Parathyroid adenoma (tissue), 2 donors: ENCODE data around the gene DCAF15.
A peak's percentile ranks its signal among the peaks of the same experiment; 100 is the strongest.

Experiments used
- H2AFZ ChIP-seq: fragments of 300-600 bp; sonication (generic); one replicate; pipeline ENCODE4 v1.7.0; 2017; ENCODE audit warnings: antibody characterized with exemption, mild to moderate bottlenecking
- H3K27ac ChIP-seq: fragments of 300-600 bp; sonication (generic); one replicate; pipeline ENCODE4 v1.7.0; 2017
- H3K27me3 ChIP-seq: fragments of 300-600 bp; sonication (generic); one replicate; pipeline ENCODE4 v1.7.0; 2017; ENCODE audit warnings: low read length; ENCODE audit not compliant: control insufficient read depth, insufficient read depth
- H3K36me3 ChIP-seq: fragments of 300-600 bp; sonication (generic); one replicate; pipeline ENCODE4 v1.7.0; 2017; ENCODE audit warnings: low read length; ENCODE audit not compliant: control insufficient read depth, insufficient read depth
- H3K4me1 ChIP-seq: fragments of 300-600 bp; sonication (generic); one replicate; pipeline ENCODE4 v1.7.0; 2017; ENCODE audit warnings: control low read depth
- H3K4me2 ChIP-seq: fragments of 300-600 bp; sonication (generic); one replicate; pipeline ENCODE4 v1.7.0; 2017; ENCODE audit warnings: low read length
- H3K4me3 ChIP-seq: fragments of 300-600 bp; sonication (generic); one replicate; pipeline ENCODE4 v1.7.0; 2017; ENCODE audit warnings: low read depth, low read length
- H3K79me2 ChIP-seq: fragments of 300-600 bp; sonication (generic); one replicate; pipeline ENCODE4 v1.7.0; 2017; ENCODE audit warnings: control low read depth
- H3K9ac ChIP-seq: fragments of 300-600 bp; sonication (generic); one replicate; pipeline ENCODE4 v1.7.0; 2017; ENCODE audit warnings: mild to moderate bottlenecking
- H3K9me3 ChIP-seq: fragments of 300-600 bp; sonication (generic); one replicate; pipeline ENCODE4 v1.7.0; 2017; ENCODE audit warnings: low read length; ENCODE audit not compliant: control insufficient read depth
- TF ChIP-seq, protein P1 (sequence below): fragments of 300-600 bp; sonication (generic); IDR thresholded peaks from one replicate; pipeline ENCODE4 v1.7.0; 2017; ENCODE audit warnings: antibody characterized with exemption, mild to moderate bottlenecking
- donor health status: primary hyperparathyroidism.

Gene DCAF15

GRCh38 chr19:13986348-13986904 is 34.1 kb downstream of the DCAF15 start:
- peak overlapping the region; percentile 79 for H3K4me2 ChIP-seq
- TF ChIP-seq, protein P1, sequence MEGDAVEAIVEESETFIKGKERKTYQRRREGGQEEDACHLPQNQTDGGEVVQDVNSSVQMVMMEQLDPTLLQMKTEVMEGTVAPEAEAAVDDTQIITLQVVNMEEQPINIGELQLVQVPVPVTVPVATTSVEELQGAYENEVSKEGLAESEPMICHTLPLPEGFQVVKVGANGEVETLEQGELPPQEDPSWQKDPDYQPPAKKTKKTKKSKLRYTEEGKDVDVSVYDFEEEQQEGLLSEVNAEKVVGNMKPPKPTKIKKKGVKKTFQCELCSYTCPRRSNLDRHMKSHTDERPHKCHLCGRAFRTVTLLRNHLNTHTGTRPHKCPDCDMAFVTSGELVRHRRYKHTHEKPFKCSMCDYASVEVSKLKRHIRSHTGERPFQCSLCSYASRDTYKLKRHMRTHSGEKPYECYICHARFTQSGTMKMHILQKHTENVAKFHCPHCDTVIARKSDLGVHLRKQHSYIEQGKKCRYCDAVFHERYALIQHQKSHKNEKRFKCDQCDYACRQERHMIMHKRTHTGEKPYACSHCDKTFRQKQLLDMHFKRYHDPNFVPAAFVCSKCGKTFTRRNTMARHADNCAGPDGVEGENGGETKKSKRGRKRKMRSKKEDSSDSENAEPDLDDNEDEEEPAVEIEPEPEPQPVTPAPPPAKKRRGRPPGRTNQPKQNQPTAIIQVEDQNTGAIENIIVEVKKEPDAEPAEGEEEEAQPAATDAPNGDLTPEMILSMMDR, result no peak
- peak overlapping the region; percentile 69 for H3K9ac ChIP-seq
- H3K27ac ChIP-seq, result peak overlapping the region; percentile 100
- peak overlapping the region; percentile 65 for H2AFZ ChIP-seq
- no peaks in the 10 kb centered on the region for H3K27me3 ChIP-seq
- peak overlapping the region; percentile 50 for H3K4me3 ChIP-seq
- H3K9me3 ChIP-seq, result no peaks in the 10 kb centered on the region
- H3K79me2 ChIP-seq, result peaks cover 2% of the 10 kb centered on the region
- H3K4me1 ChIP-seq, result peaks cover 75% of the 10 kb centered on the region
- no peaks in the 10 kb centered on the region for H3K36me3 ChIP-seq

- Histone ChIP-seq H3K27me3 (no peaks in the 10 kb centered on the region), H3K4me1 (peaks cover 66% of the 10 kb centered on the region), H2AFZ (peak overlapping the region; percentile 65), H3K9ac (peak overlapping the region; percentile 69), H3K27ac (peak overlapping the region; percentile 100), H3K79me2 (peaks cover 5% of the 10 kb centered on the region), H3K9me3 (no peaks in the 10 kb centered on the region), H3K4me3 (peak overlapping the region; percentile 50), H3K36me3 (no peaks in the 10 kb centered on the region), H3K4me2 (peak overlapping the region; percentile 79)
- TF ChIP-seq, protein P1, result no peak
Measured at GRCh38 chr19:13987101-13987890, 35.0 kb downstream of the DCAF15 start.

- H3K36me3 ChIP-seq, result no peaks in the 10 kb centered on the region
- no peaks in the 10 kb centered on the region for H3K27me3 ChIP-seq
- no peak overlapping the region for H3K9ac ChIP-seq
- H3K79me2 ChIP-seq, result peaks cover 20% of the 10 kb centered on the region
- no peaks in the 10 kb centered on the region for H3K9me3 ChIP-seq
- peak overlapping the region; percentile 11 for H3K27ac ChIP-seq
- H3K4me2 ChIP-seq, result no peak overlapping the region
- TF ChIP-seq, protein P1, result no peak
- H3K4me3 ChIP-seq, result no peak overlapping the region
- H2AFZ ChIP-seq, result no peak overlapping the region
- peaks cover 46% of the 10 kb centered on the region for H3K4me1 ChIP-seq
Measured at GRCh38 chr19:13989487-13989886, 37.2 kb downstream of the DCAF15 start.

GRCh38 chr19:13990085-13990484 is 37.8 kb downstream of the DCAF15 start:
- peaks cover 23% of the 10 kb centered on the region for H3K79me2 ChIP-seq
- H3K4me2 ChIP-seq, result no peak overlapping the region
- H3K36me3 ChIP-seq, result no peaks in the 10 kb centered on the region
- TF ChIP-seq, protein P1, result no peak
- peaks cover 40% of the 10 kb centered on the region for H3K4me1 ChIP-seq
- H3K27ac ChIP-seq, result peak overlapping the region; percentile 11
- H3K4me3 ChIP-seq, result no peak overlapping the region
- no peak overlapping the region for H3K9ac ChIP-seq
- H3K27me3 ChIP-seq, result no peaks in the 10 kb centered on the region
- H3K9me3 ChIP-seq, result no peaks in the 10 kb centered on the region
- no peak overlapping the region for H2AFZ ChIP-seq
